HG03066 (cell line): ENCODE measurements around the gene RSRC1.
"Not testable (repeated sequence)": the region's sequence is repeated elsewhere in the genome, so short reads cannot be mapped to it uniquely, and the experiment has no call there.

Experiments used
- ATAC-seq: cut with Tn5 transposase; IDR thresholded peaks from one replicate; pipeline ENCODE4 v1.9.1; 2021; ENCODE audit warnings: low read depth; ENCODE audit not compliant: unreplicated experiment

The RSRC1 gene

GRCh38 chr3:158495398-158495902, 385.6 kb downstream of the RSRC1 start:
- ATAC-seq = not testable (repeated sequence)

GRCh38 chr3:158505117-158505516, 395.2 kb downstream of the RSRC1 start:
- no peak for ATAC-seq

DNA sequence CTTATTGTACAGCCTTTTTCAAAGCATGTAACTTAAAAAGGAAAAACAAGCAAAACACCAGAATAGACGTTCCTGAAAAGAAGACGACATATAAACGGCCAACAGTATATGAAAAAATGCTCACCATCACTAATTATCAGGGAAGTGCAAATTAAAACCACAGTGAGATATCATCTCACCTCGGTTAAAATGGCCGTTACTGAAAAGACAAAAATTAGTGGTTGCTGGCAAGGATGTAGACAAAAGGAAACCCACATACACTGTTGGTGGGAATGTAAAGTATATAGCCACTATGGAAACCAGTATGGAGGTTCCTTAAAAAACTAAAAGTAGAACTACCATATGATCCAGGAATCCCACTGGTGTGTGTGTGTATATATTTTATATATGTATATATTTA, 396.6 kb downstream of the RSRC1 start:
- ATAC-seq = no peak

DNA sequence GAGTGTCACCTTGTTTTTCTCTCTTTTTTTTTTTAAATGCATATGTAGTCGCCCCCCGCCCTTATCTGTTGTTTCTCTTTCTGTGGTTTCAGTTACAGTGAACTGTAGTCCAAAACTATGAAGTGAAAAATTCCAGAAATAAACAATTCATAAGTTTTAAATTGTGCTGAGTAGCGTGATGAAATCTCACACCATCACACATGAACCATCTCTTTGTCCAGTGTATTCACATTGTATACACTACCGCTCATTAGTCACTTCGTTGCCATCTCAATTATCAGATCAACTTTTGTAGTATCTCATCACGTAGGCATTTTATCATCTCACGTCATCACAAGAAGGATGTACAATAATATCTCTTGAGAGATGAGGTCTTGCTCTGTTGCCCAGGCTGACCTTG, 398.6 kb downstream of the RSRC1 start:
- no peak for ATAC-seq

- no peak for ATAC-seq
Observed at GRCh38 chr3:158509891-158510290, 400.0 kb downstream of the RSRC1 start.

DNA sequence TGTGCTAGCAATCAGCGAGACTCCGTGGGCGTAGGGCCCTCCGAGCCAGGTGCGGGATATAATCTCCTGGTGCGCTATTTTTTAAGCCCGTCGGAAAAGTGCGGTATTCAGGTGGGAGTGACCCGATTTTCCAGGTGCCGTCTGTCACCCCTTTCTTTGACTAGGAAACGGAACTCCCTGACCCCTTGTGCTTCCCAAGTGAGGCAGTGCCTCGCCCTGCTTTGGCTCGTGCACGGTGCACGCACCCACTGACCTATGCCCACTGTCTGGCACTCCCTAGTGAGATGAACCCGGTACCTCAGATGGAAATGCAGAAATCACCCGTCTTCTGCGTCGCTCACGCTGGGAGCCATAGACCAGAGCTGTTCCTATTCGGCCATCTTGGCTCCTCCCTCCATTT, 406.8 kb downstream of the RSRC1 start:
- ATAC-seq = not testable (repeated sequence)

GRCh38 chr3:158519776-158520175, 409.9 kb downstream of the RSRC1 start:
- ATAC-seq = no peak

GRCh38 chr3:158520433-158520832, 410.5 kb downstream of the RSRC1 start:
- no peak for ATAC-seq

GRCh38 chr3:158522221-158523136, 412.6 kb downstream of the RSRC1 start:
- no peak for ATAC-seq

DNA sequence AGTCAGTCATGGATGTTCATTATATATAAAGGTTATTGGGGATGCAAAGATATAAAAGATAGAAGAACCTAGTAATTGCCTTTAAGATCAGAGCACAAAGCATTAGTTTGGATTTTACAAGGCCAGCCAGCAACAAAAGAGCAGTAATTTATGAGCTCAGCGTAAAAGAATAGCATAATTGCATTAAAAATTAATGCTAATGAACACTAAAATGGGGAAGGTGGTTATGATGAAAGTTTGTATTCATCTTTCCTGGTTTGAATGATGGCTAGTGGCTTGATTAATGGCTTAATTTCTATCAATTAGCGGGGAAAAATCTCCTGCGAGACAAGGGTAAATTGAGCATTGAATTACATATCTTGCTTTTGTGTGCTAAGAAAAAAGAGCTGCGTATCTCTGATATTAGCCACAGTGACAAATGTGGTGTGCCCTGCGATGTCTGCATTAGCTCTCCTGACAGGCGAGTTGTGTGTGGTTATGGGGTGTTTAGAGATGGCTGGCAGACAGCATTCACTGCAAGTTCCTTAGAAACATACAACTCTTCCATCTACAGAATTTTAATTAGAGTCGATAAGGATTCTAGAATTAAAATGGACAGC, 418.3 kb downstream of the RSRC1 start:
- no peak for ATAC-seq

DNA sequence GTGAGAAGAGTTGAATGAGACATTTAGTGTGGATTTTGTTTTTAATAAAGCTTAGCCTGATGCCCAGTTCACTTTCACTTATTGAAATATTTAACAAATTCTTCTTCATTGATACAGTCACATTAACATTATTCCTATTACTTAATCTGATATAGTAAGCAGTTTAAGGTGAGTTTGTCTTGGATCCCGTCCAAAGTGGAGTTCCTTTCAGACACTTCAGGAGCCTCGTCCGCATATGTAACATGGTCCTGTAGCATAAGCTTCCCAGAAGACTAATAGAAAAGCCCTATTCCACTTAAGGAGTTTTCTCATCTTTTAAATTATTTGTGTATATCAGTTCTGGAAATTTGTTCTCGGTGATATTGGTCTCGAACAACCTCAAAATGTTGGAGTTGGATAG, 421.4 kb downstream of the RSRC1 start:
- no peak for ATAC-seq

GRCh38 chr3:158532099-158532734, 422.3 kb downstream of the RSRC1 start:
- no peak for ATAC-seq

DNA sequence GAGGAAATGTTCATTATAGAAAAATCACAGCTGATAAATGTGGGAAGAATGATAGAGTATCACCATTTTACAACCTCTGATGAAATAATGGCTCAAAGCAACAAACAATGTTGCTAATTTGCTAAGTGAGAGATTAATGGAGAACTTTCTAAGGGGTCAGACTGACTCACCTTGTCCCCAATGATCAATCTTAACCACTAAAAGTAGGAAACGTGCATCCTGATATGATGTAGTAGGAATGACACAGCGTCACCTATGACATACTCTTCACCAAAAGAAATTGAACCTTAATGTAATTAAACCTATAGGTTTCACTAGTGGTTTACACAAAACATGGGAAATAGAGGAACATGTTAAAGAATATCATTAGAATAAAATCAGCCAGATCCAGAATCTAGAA, 426.0 kb downstream of the RSRC1 start:
- ATAC-seq = no peak

- no peak for ATAC-seq
Observed at GRCh38 chr3:158539414-158540014, 429.6 kb downstream of the RSRC1 start.

- ATAC-seq = no peak
Observed at GRCh38 chr3:158540066-158540465, 430.2 kb downstream of the RSRC1 start.

GRCh38 chr3:158548691-158549090, 438.8 kb downstream of the RSRC1 start:
- ATAC-seq = no peak

DNA sequence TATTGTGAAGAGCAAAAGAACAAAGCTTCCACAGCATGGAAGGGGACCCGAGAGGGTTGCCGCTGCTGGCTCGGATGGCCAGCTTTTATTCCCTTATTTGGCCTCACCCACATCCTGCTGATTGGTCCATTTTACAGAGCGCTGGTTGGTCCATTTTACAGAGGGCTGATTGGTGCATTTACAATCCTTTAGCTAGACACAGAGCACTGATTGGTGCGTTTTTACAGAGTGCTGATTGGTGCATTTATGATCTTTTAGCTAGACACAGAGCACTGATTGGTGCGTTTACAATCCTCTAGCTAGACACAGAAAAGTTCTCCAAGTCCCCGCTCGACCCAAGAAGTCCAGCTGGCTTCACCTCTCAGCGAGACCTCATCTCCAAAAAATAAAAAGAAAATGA, 440.0 kb downstream of the RSRC1 start:
- not testable (repeated sequence) for ATAC-seq

DNA sequence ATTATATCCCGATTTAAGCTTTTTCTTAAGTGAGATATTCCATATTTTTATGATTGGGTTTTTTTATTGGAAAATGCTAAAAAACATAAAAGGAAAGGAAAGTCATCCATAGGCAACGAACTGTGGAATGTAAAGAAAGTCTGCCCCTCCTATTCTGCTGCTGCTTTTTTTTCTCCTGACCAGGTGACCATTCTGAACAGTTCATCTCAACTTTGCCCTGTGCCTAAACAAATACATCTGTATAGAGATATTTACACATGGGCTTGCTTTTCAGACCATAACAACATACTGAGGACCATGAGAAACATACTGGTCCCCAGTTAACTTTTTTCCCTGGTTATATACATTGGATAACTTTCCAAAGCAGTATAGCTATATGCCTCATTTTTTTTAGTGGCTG, 442.2 kb downstream of the RSRC1 start:
- ATAC-seq = no peak

DNA sequence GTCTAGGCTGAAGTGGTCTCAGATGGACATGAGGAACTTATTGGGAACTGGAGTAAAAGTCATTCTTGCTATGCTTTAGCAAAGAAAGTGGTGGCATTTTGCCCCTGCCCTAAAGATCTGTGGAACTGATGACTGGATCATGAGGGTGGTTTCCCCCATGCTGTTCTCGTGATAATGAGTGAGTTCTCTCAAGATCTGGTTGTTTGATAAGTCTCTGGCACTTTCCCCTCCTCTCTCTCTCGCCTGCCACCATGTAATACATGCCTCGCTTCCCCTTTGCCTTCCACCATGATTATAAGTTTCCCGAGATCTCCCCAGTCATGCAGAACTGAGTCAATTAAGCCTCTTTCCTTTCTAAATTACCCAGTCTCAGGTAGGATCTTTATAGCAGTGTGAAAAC, 449.6 kb downstream of the RSRC1 start:
- ATAC-seq = no peak

- ATAC-seq = no peak
Observed at GRCh38 chr3:158560979-158561378, 451.1 kb downstream of the RSRC1 start.

- ATAC-seq = no peak
Observed at GRCh38 chr3:158562674-158563073, 452.8 kb downstream of the RSRC1 start.
